OCI-LY7 (cell line): ENCODE results near the gene PDLIM1. TPM values are rescaled to one million over a fixed set of nuclear protein-coding genes. Genes with fewer than 3 reads are reported as not detected.

Source experiments
- BruUV-seq: library from RNA; stranded (reverse); fragments of 400-500 nt; replicated peaks from 2 replicates; lab custom pipeline; 2021; lab: Mats Ljungman, UMichigan
- CTCF ChIA-PET: fragments of 300-600 bp; sonication (Branson Sonifier 250); formaldehyde crosslinking; loops from one replicate; lab custom pipeline; 2022; ENCODE audit warnings: antibody characterized with exemption; ENCODE audit not compliant: unreplicated experiment; lab: Charles Lee
- POLR2A ChIA-PET: fragments of 300-600 bp; sonication (Branson Sonifier 250); formaldehyde crosslinking; loops from one replicate; lab custom pipeline; 2022; ENCODE audit warnings: antibody characterized with exemption; lab: Charles Lee
- DNase-seq: peaks from one replicate; pipeline ENCODE4 v3.0.0-alpha.2; 2015; ENCODE audit warnings: low spot score
- H2AFZ ChIP-seq: fragments of 200-600 bp; sonication (generic), shearing (Covaris generic); 2 replicates; pipeline ENCODE4 v1.6.1; 2014; ENCODE audit warnings: mild to moderate bottlenecking, antibody characterized with exemption, low read length, moderate library complexity
- H3K27ac ChIP-seq: fragments of 200-600 bp; sonication (generic); 2 replicates; pipeline ENCODE4 v1.5.1; 2014; ENCODE audit warnings: mixed run types, low read depth, mild to moderate bottlenecking, moderate library complexity, low read length, inconsistent platforms; ENCODE audit not compliant: poor library complexity, severe bottlenecking
- H3K36me3 ChIP-seq: fragments of 200-600 bp; sonication (generic); 2 replicates; pipeline ENCODE4 v1.6.1; 2014; ENCODE audit warnings: mild to moderate bottlenecking, antibody characterized with exemption, low read length, moderate library complexity, mixed read lengths; ENCODE audit not compliant: insufficient read depth
- H3K4me1 ChIP-seq: fragments of 200-600 bp; sonication (generic); 2 replicates; pipeline ENCODE4 v1.5.1; 2014; ENCODE audit warnings: mild to moderate bottlenecking, low read length; ENCODE audit not compliant: insufficient read depth, poor library complexity, severe bottlenecking
- H3K4me2 ChIP-seq: fragments of 200-600 bp; sonication (generic); 2 replicates; pipeline ENCODE4 v1.6.1; 2014; ENCODE audit warnings: mild to moderate bottlenecking, low read length
- H3K4me3 ChIP-seq: fragments of 200-600 bp; sonication (generic); 2 replicates; pipeline ENCODE4 v1.5.1; 2014; ENCODE audit warnings: mild to moderate bottlenecking, low read depth, low read length; ENCODE audit not compliant: poor library complexity, severe bottlenecking
- H3K79me2 ChIP-seq: fragments of 200-600 bp; sonication (generic); 2 replicates; pipeline ENCODE4 v1.6.1; 2016; ENCODE audit warnings: low read depth, mild to moderate bottlenecking, low read length, moderate library complexity, mixed read lengths; ENCODE audit not compliant: insufficient read depth
- H3K9me2 ChIP-seq: fragments of 200-600 bp; sonication (generic); 2 replicates; pipeline ENCODE4 v1.6.1; 2016; ENCODE audit warnings: mild to moderate bottlenecking, low read length, mixed read lengths; ENCODE audit not compliant: insufficient read depth
- H3K9me3 ChIP-seq: fragments of 200-600 bp; sonication (generic); 2 replicates; pipeline ENCODE4 v1.6.1; 2014; ENCODE audit warnings: mild to moderate bottlenecking, mixed run types, low read length, mixed read lengths
- H4K20me1 ChIP-seq: fragments of 200-600 bp; sonication (generic); 2 replicates; pipeline ENCODE4 v1.6.1; 2014; ENCODE audit warnings: mild to moderate bottlenecking, antibody characterized with exemption, low read length, moderate library complexity, mixed read lengths; ENCODE audit not compliant: insufficient read depth
- EZH2phosphoT487 ChIP-seq: fragments of 200-600 bp; sonication (generic); IDR thresholded peaks from 2 replicates; pipeline ENCODE4 v1.6.1; 2018; ENCODE audit warnings: low read depth, borderline replicate concordance, mild to moderate bottlenecking, mixed run types, antibody characterized with exemption, low read length, moderate library complexity, mixed read lengths
- intact Hi-C: fragments of 100-400 bp; cut with micrococcal nuclease; formaldehyde crosslinking; loops from one replicate; pipeline ENCODE4 v1.10.0; 2022; ENCODE audit not compliant: unreplicated experiment
- total RNA-seq, 2 experiments: library from RNA; depleted of rRNA in 1 of 2; stranded (reverse); fragments of >200 nt in 1 of 2; shearing (Covaris generic) in 1 of 2; gene quantifications; 2 replicates each; pipeline ENCODE4 v1.2.3, GENCODE V29; 2014 to 2022
- TF ChIP-seq, protein P1 (sequence below): fragments of 200-600 bp; sonication (generic); conservative IDR thresholded peaks from 2 replicates; pipeline ENCODE4 v1.5.1; 2014; ENCODE audit warnings: mild to moderate bottlenecking, antibody characterized with exemption, low read length, moderate library complexity, mixed read lengths

Gene PDLIM1
- total RNA-seq, 2 experiments from 2014 or later: 22.3 to 105 TPM

DNA sequence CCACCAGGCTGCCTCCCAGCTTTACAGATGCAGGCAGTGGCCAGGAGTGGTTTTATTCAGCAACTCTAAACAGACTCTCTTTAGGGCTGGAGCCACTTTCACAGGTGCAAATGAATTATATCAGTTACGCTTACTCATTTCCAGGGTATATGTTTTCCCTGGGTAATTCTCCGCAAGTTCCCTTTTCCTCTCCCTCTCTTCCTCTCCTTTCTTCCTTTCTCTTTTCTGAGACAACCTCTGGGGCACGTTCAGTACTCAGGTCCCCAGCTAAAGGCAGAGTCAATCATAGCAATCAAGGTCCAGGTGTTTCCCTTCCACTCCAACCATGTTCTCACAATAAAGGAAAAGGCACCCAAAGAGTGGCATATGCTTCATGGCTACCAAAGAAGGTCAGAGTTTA is 41.3 kb downstream of the PDLIM1 start:
- intact Hi-C loops: no loop called here
- Histone ChIP-seq H3K4me2 (no peak overlapping the region), H3K4me3 (no peak overlapping the region), H3K4me1 (peaks cover 39% of the 10 kb centered on the region), H3K27ac (no peak overlapping the region), H2AFZ (no peak overlapping the region), H3K9me3 (no peaks in the 10 kb centered on the region), H3K9me2 (no peaks in the 10 kb centered on the region), H4K20me1 (no peaks in the 10 kb centered on the region), H3K36me3 (no peaks in the 10 kb centered on the region), H3K79me2 (no peaks in the 10 kb centered on the region)
- DNase-seq: no peak
- ChIA-PET CTCF (no interaction called here), POLR2A (interaction anchor here (1.2 kb wide), 1 partner anchor 113 kb away, joined by 5 read pairs; no protein-coding TSS in a partner anchor)
- TF ChIP-seq EZH2phosphoT487: no peak
- TF ChIP-seq, protein P1, sequence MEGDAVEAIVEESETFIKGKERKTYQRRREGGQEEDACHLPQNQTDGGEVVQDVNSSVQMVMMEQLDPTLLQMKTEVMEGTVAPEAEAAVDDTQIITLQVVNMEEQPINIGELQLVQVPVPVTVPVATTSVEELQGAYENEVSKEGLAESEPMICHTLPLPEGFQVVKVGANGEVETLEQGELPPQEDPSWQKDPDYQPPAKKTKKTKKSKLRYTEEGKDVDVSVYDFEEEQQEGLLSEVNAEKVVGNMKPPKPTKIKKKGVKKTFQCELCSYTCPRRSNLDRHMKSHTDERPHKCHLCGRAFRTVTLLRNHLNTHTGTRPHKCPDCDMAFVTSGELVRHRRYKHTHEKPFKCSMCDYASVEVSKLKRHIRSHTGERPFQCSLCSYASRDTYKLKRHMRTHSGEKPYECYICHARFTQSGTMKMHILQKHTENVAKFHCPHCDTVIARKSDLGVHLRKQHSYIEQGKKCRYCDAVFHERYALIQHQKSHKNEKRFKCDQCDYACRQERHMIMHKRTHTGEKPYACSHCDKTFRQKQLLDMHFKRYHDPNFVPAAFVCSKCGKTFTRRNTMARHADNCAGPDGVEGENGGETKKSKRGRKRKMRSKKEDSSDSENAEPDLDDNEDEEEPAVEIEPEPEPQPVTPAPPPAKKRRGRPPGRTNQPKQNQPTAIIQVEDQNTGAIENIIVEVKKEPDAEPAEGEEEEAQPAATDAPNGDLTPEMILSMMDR: no peak
- BruUV-seq: no TSS peak

DNA sequence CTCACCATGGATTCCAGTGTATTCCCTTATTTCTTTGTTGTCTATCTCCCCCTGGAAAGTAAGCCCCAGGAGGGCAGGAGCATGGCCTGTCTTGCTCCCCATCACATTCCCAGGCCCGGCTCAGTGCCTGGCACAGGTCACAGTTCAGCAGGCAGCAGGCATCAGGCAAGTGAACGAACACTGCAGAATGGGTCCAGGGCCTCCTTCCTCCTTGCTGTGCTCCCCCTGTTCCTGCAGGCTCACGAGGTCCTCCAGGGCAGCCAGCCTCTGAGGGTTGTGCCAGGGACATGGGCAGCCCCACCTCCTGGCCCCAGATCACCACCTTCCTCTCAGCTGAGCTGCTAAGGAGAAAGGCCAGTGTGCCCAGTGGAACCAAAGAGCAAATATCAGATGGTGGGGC is 41.8 kb downstream of the PDLIM1 start:
- Histone ChIP-seq H3K4me3 (no peak overlapping the region), H3K4me1 (peaks cover 44% of the 10 kb centered on the region), H3K79me2 (no peaks in the 10 kb centered on the region), H3K27ac (no peak overlapping the region), H4K20me1 (no peaks in the 10 kb centered on the region), H3K36me3 (no peaks in the 10 kb centered on the region), H2AFZ (no peak overlapping the region), H3K9me2 (no peaks in the 10 kb centered on the region), H3K4me2 (no peak overlapping the region), H3K9me3 (no peaks in the 10 kb centered on the region)
- no peak for DNase-seq
- no TSS peak for BruUV-seq
- ChIA-PET POLR2A (interaction anchor here (1.2 kb wide), 1 partner anchor 113 kb away, joined by 5 read pairs; no protein-coding TSS in a partner anchor), CTCF (no interaction called here)
- intact Hi-C loops: no loop called here
- TF ChIP-seq EZH2phosphoT487: no peak
- TF ChIP-seq, protein P1: no peak

DNA sequence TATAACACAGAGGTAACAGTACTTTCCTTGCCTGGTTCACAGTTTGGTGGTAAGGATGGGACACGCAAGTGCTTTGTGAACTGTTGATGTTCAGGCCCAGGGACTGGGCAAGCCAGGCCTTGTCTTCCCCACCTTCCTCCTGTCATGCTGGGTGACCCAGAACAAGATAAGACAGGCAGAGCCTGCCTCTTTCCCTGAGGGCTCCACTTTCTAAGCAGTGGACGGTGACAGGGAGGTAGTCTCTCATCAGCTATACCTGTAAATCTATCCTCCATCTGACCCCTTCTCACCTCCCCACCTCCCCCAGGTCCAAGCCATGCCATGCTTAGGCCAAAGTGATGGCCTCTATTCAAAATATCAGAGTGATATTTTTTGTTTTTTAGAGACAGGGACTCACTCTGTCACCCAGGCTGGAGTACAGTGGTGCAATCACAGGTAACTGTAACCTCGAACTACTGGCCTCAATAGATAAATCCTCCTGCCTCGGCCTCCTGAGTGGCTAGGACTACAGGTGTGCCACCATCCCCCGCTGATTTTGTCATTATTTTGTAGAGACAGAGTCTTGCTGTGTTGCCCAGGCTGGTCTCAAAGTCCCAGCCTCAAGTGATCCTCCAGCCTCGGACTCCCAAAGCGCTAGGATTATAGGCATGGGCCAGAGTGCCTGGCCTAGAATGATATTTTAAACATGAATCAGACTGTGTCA is 42.8 kb downstream of the PDLIM1 start:
- H3K4me1 ChIP-seq: peaks cover 48% of the 10 kb centered on the region
- H3K9me3 ChIP-seq: no peaks in the 10 kb centered on the region
- no peak overlapping the region for H3K27ac ChIP-seq
- TF ChIP-seq, protein P1: no peak
- no peak for TF ChIP-seq EZH2phosphoT487
- no TSS peak for BruUV-seq
- ChIA-PET CTCF (interaction anchor here (3.0 kb wide), 1 partner anchor 116 kb away, joined by 37 read pairs; no protein-coding TSS in a partner anchor), POLR2A (interaction anchor here (6.2 kb wide), 1 partner anchor 115 kb away, joined by 85 read pairs; no protein-coding TSS in a partner anchor)
- H3K4me2 ChIP-seq: no peak overlapping the region
- no peak for DNase-seq
- H3K36me3 ChIP-seq: no peaks in the 10 kb centered on the region
- no peak overlapping the region for H2AFZ ChIP-seq
- intact Hi-C loops: no loop called here
- H3K9me2 ChIP-seq: no peaks in the 10 kb centered on the region
- no peaks in the 10 kb centered on the region for H3K79me2 ChIP-seq
- no peak overlapping the region for H3K4me3 ChIP-seq
- H4K20me1 ChIP-seq: no peaks in the 10 kb centered on the region
